Suprapubic skin (tissue), 4 donors: ENCODE data around the gene PDYN. TPM values are rescaled to one million over a fixed set of nuclear protein-coding genes. Genes with fewer than 3 reads are reported as not detected.

Experiments
- DNase-seq, 2 donors: peaks; one replicate each; pipeline ENCODE4 v3.0.0-alpha.2; 2019; ENCODE audit warnings: low spot score in 2 of 2
- H3K27ac ChIP-seq: fragments of 200-600 bp; sonication (generic); one replicate; pipeline ENCODE4 v1.5.1; 2019
- H3K27me3 ChIP-seq: fragments of 200-600 bp; sonication (generic); one replicate; pipeline ENCODE4 v1.5.1; 2019
- H3K36me3 ChIP-seq: fragments of 200-600 bp; sonication (generic); one replicate; pipeline ENCODE4 v1.5.1; 2019
- H3K4me1 ChIP-seq: fragments of 200-600 bp; sonication (generic); one replicate; pipeline ENCODE4 v1.5.1; 2019
- H3K4me3 ChIP-seq: fragments of 200-600 bp; sonication (generic); one replicate; pipeline ENCODE4 v1.5.1; 2019; ENCODE audit warnings: mild to moderate bottlenecking
- H3K9me3 ChIP-seq: fragments of 200-600 bp; sonication (generic); one replicate; pipeline ENCODE4 v1.5.1; 2019
- EP300 ChIP-seq: sonication (generic); formaldehyde crosslinking; IDR thresholded peaks from one replicate; pipeline ENCODE4 v1.6.1; 2017; ENCODE audit warnings: antibody characterized with exemption
- POLR2A ChIP-seq, 2 donors: fragments of 450-650 bp; IDR thresholded peaks; one replicate each; pipeline ENCODE4 v1.6.1; 2017; ENCODE audit warnings: antibody characterized with exemption in 2 of 2, mild to moderate bottlenecking in 2 of 2, moderate library complexity in 2 of 2
- POLR2AphosphoS5 ChIP-seq, 3 donors: sonication (generic); formaldehyde crosslinking; IDR thresholded peaks; one replicate each; pipeline ENCODE4 v1.6.1; 2017; ENCODE audit warnings: antibody characterized with exemption in 3 of 3
- whole genome bisulfite sequencing: methylation state at CpG from one replicate; pipeline ENCODE4 v1.1.5; 2018; 5-methylcytosine and 5-hydroxymethylcytosine counted together
- total RNA-seq, 4 donors: library from RNA; depleted of rRNA; stranded (reverse); fragments of >200 nt; gene quantifications; one replicate each; pipeline ENCODE4 v1.1.0, GENCODE V29; 2016
- TF ChIP-seq, protein P1 (sequence below), 2 donors: fragments of 200-600 bp in 1 of 2; fragments of 450-650 bp in 1 of 2; sonication (generic) in 1 of 2; IDR thresholded peaks; one replicate each; pipeline ENCODE4 v1.5.1; 2016 to 2019; ENCODE audit warnings: antibody characterized with exemption in 2 of 2, mild to moderate bottlenecking in 1 of 2, moderate library complexity in 1 of 2

The PDYN gene
- total RNA-seq, 4 donors from 2014 or later = not detected

DNA sequence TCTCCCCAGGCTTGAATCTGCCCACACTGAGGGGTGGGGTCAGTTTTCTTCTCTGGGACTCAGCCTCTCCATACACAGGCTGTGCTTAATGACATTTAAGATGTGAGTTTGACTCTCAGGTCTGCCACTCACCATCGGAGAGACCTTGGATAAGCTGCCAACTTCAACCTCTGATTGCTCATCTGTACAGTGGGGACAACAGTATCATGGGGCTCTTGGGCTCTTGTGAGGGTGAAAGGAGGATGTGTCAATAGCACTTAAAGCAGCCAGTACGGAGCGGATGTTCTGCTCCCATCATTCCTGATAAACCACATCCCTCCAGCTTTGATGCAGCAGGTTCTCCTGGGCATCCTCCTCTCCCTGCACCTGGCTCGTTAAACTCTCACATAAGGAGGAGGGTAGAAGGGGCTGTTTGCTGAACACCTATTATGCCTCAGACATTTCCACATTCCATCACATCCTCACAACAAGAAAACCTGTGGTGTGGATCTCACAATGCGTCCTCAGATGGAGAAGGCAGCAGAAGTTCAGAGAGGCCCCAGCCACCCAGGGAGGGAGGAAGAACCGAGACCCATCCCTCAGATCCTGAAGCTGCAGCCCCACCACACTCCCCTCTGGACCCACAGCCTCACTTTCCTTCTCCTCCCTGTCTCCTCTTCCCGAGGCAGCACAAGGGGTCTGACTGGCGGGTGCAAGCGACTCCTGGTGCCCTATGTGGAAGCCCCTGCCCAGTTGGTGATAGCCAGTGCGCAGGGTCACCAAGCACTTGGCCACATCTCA, 1.9 kb upstream of the PDYN start:
- H3K27me3 ChIP-seq = peaks cover 80% of the 10 kb centered on the region
- WGBS = 88% methylated on average over 10 of the region's 10 CpGs
- no peak for DNase-seq
- no peaks in the 10 kb centered on the region for H3K9me3 ChIP-seq
- TF ChIP-seq EP300 = no peak
- no peak for TF ChIP-seq POLR2AphosphoS5 (IDR thresholded peaks at IDR 0.05)
- TF ChIP-seq, protein P1, sequence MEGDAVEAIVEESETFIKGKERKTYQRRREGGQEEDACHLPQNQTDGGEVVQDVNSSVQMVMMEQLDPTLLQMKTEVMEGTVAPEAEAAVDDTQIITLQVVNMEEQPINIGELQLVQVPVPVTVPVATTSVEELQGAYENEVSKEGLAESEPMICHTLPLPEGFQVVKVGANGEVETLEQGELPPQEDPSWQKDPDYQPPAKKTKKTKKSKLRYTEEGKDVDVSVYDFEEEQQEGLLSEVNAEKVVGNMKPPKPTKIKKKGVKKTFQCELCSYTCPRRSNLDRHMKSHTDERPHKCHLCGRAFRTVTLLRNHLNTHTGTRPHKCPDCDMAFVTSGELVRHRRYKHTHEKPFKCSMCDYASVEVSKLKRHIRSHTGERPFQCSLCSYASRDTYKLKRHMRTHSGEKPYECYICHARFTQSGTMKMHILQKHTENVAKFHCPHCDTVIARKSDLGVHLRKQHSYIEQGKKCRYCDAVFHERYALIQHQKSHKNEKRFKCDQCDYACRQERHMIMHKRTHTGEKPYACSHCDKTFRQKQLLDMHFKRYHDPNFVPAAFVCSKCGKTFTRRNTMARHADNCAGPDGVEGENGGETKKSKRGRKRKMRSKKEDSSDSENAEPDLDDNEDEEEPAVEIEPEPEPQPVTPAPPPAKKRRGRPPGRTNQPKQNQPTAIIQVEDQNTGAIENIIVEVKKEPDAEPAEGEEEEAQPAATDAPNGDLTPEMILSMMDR (IDR thresholded peaks at IDR 0.05) = no peak
- no peak for TF ChIP-seq POLR2A (IDR thresholded peaks at IDR 0.05)
- no peak overlapping the region for H3K27ac ChIP-seq
- H3K4me3 ChIP-seq = no peak overlapping the region
- no peaks in the 10 kb centered on the region for H3K4me1 ChIP-seq
- no peaks in the 10 kb centered on the region for H3K36me3 ChIP-seq

DNA sequence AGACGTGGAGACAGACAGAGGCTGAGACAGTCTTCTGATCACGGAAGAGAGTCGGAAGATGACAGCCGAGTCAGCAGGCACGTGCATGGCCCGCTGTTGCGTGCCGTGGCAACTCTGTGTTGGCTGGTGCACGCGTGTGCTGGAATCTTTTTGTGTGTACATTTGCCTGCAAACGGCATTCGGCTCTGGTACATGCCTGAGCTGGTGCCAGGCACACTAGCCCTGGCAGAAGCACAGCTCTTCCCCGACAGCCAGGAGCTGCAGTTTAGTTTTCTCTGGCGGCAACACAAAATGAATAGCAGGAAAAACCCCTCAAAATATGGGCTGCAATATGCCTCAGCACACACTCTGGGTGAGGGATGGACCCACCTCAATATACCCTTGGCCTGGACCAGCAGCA, 769 bp upstream of the PDYN start:
- DNase-seq = peak in 1 of 2 donors; percentile 45
- Histone ChIP-seq H3K27me3 (peaks cover 73% of the 10 kb centered on the region), H3K36me3 (no peaks in the 10 kb centered on the region), H3K4me3 (no peak overlapping the region), H3K27ac (no peak overlapping the region), H3K4me1 (no peaks in the 10 kb centered on the region), H3K9me3 (no peaks in the 10 kb centered on the region)
- TF ChIP-seq POLR2A (IDR thresholded peaks at IDR 0.05) (no peak), EP300 (no peak), POLR2AphosphoS5 (IDR thresholded peaks at IDR 0.05) (no peak)
- TF ChIP-seq, protein P1 (IDR thresholded peaks at IDR 0.05) = no peak
- WGBS = 70% methylated on average over 11 of the region's 14 CpGs

DNA sequence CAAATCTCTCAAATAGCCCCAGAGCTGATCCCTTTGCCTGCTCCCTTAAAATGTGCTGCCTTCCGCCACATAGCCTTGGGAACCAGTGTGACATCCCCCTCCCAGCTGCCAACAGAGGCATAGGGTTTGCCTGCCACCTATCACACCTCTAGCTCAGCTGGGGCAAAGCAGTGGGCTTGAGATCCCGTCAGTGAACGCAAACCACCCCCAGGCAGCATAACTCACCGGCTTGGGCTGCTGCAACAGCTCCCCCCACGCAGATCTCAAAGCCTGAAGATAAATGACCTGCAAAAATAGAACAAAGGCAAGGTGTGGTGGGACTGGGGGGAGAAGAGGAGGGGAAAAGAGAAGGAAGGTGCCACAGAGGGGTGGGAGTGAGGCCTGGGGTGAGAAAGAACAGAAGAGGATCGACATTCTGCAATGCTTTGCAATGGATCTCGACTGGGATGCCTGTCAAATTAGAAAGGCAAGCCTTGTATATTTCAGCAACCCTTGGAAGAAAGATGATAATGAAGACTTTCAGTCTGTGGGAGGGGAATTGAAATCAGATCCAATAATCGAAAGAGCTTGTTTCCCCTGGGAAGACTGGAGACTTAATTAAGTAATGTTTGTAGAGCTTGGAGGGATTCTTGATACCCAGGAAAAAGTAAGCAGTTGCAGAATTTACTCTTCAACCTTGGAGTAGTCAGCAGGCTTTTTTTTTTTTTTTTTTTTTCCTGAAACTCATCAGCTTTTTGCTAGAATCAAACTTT, 1.3 kb downstream of the PDYN start:
- WGBS = 33% methylated on average over 8 of the region's 8 CpGs
- Histone ChIP-seq H3K27ac (no peak overlapping the region), H3K4me1 (no peaks in the 10 kb centered on the region), H3K36me3 (no peaks in the 10 kb centered on the region), H3K9me3 (no peaks in the 10 kb centered on the region), H3K4me3 (no peak overlapping the region), H3K27me3 (peaks cover 65% of the 10 kb centered on the region)
- peak in 1 of 2 donors; percentile 48 for DNase-seq
- TF ChIP-seq, protein P1 (IDR thresholded peaks at IDR 0.05) = no peak
- TF ChIP-seq EP300 (no peak), POLR2A (IDR thresholded peaks at IDR 0.05) (no peak), POLR2AphosphoS5 (IDR thresholded peaks at IDR 0.05) (no peak)

DNA sequence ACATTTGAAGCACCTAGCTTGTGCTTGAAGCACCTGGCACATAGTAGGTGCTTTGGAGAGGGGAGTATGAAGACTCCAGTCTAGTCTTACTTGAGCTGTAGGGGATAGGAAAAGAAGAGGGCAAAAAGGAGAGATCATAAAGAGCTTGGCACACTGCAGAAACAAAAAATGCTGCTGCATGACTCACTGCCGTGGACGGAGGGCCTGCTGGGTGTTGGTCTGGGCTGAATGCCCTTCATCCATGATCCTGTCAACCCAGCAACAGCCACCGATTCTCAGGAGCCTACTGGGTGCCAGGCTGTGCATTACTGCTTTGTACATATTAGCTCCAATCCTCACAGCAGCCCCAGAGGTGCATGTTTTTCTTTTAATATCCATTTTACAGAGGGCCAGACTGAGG, 6.0 kb downstream of the PDYN start:
- 24% methylated on average over 3 of the region's 3 CpGs for WGBS
- Histone ChIP-seq H3K27me3 (peaks cover 42% of the 10 kb centered on the region), H3K4me3 (no peak overlapping the region), H3K36me3 (no peaks in the 10 kb centered on the region), H3K4me1 (no peaks in the 10 kb centered on the region), H3K27ac (no peak overlapping the region), H3K9me3 (no peaks in the 10 kb centered on the region)
- TF ChIP-seq POLR2AphosphoS5 (IDR thresholded peaks at IDR 0.05) (no peak), POLR2A (IDR thresholded peaks at IDR 0.05) (no peak), EP300 (no peak)
- TF ChIP-seq, protein P1 (IDR thresholded peaks at IDR 0.05) = no peak
- DNase-seq = no peak

DNA sequence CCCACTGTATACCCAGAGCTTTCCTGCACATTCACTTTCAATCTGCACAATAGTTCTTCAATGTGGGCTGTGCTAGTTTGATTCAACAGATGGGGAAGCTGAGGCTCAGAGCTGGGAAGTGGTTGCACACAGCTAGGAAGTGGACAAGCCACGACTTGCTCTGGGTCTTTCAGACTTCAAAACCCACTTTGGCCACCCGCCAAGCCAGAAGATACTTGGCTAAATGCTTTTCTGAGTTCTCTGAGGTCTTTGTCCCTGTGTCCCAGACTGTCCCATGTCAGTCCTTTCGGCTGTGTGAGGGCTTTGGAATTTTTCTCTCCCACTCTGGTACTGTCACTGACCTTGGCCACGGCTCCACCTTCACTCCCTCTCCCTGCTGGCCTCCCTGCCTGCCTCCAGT, 10.6 kb downstream of the PDYN start:
- 33% methylated on average over 4 of the region's 4 CpGs for WGBS
- Histone ChIP-seq H3K36me3 (no peaks in the 10 kb centered on the region), H3K4me3 (no peak overlapping the region), H3K4me1 (no peaks in the 10 kb centered on the region), H3K9me3 (no peaks in the 10 kb centered on the region), H3K27ac (no peak overlapping the region), H3K27me3 (peaks cover 34% of the 10 kb centered on the region)
- TF ChIP-seq, protein P1 (IDR thresholded peaks at IDR 0.05) = no peak
- no peak for TF ChIP-seq POLR2A (IDR thresholded peaks at IDR 0.05)
- no peak for DNase-seq
